Measurements from ENCODE around the gene THSD7B.

- TF ChIP-seq CTCF (IDR thresholded peaks at IDR 0.05) (no peak), POLR2AphosphoS5 (IDR thresholded peaks at IDR 0.05) (no peak), POLR2A (IDR thresholded peaks at IDR 0.05; ENCODE audit: low read depth) (no peak), EP300 (IDR thresholded peaks at IDR 0.05) (no peak)
These were observed 190.7 kb downstream of the THSD7B start for GRCh38 chr2:136956050-136956449.

Data from esophagus muscularis mucosa (tissue), 4 donors.